Measurements from ENCODE around the gene DSG4. TPM values are rescaled to one million over a fixed set of nuclear protein-coding genes. Genes with fewer than 3 reads are reported as not detected.

DSG4 gene
- total RNA-seq, 2 donors from 2014 or later, result not detected

DNA sequence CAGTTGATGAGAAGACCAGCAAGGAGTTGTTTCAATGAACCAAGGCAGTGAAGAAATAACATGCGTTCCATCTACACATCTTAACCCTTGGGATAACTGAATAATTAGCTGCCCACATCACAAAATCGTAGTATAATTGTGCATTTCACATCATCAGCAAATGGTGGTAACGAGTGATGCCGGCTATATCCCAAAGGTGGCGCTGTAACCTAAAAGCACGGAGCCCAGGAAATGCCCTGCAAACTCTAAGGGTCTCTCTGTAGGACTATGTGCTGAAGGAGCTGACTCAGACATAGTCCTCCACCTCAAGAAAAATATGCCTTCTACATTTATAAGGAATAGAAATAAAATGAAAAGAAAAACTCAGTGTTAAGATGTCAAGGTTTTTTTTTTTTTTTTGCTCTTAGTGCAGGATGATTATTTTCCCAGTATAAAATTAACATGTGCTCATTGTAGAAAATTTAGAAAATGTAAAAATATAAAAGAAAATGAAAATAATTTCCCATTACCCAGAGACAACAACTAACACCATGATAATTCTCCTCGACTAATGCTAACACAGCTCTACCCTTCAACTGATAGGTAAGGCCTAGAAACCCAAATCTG is 47.9 kb downstream of the DSG4 start:
- Mint-ChIP-seq H3K27ac (no peak overlapping the region), H3K4me1 (no peaks in the 10 kb centered on the region), H3K36me3 (ENCODE audit: low read depth) (no peaks in the 10 kb centered on the region), H3K9me3 (no peaks in the 10 kb centered on the region), H3K27me3 (ENCODE audit: insufficient read depth) (no peaks in the 10 kb centered on the region), H3K4me3 (no peak overlapping the region)
- no peaks in the 10 kb centered on the region for H3K36me3 ChIP-seq (ENCODE audit: control insufficient read depth, insufficient read depth, low read length)
- no peak overlapping the region for H3K9ac ChIP-seq (ENCODE audit: extremely low read depth, low read length, poor library complexity, severe bottlenecking)
- no peaks in the 10 kb centered on the region for H3K27me3 ChIP-seq (ENCODE audit: control insufficient read depth, insufficient read depth, low read length, poor library complexity, severe bottlenecking)
- TF ChIP-seq CTCF (conservative IDR thresholded peaks at IDR 0.05), result peak; percentile 97
- DNase-seq, result peak; percentile 87
- H3K4me3 ChIP-seq (ENCODE audit: low read length), result no peak overlapping the region
- no peaks in the 10 kb centered on the region for H3K4me1 ChIP-seq (ENCODE audit: control insufficient read depth, insufficient read depth, low read length)
- WGBS, 2 experiments (ENCODE audit: insufficient coverage in 1 of 2, insufficient read length in 1 of 2), result 20 to 33% methylated on average over 3 to 7 of the region's 7 CpGs
- no peak overlapping the region for H3K27ac ChIP-seq (ENCODE audit: low read depth, low read length)
- no peaks in the 10 kb centered on the region for H3K9me3 ChIP-seq (ENCODE audit: control insufficient read depth, low read length)

GRCh38 chr18:31426021-31426420 is 49.4 kb downstream of the DSG4 start:
- H3K27ac ChIP-seq (ENCODE audit: low read depth, low read length), result no peak overlapping the region
- no peak for TF ChIP-seq CTCF (conservative IDR thresholded peaks at IDR 0.05)
- H3K9me3 ChIP-seq (ENCODE audit: control insufficient read depth, low read length), result no peaks in the 10 kb centered on the region
- no peaks in the 10 kb centered on the region for H3K36me3 Mint-ChIP-seq (ENCODE audit: low read depth)
- H3K9ac ChIP-seq (ENCODE audit: extremely low read depth, low read length, poor library complexity, severe bottlenecking), result no peak overlapping the region
- H3K27me3 Mint-ChIP-seq (ENCODE audit: insufficient read depth), result no peaks in the 10 kb centered on the region
- H3K27me3 ChIP-seq (ENCODE audit: control insufficient read depth, insufficient read depth, low read length, poor library complexity, severe bottlenecking), result no peaks in the 10 kb centered on the region
- no peaks in the 10 kb centered on the region for H3K4me1 Mint-ChIP-seq
- H3K9me3 Mint-ChIP-seq, result peaks cover 1% of the 10 kb centered on the region
- H3K4me3 ChIP-seq (ENCODE audit: low read length), result no peak overlapping the region
- H3K4me3 Mint-ChIP-seq, result no peak overlapping the region
- no peak overlapping the region for H3K27ac Mint-ChIP-seq
- 94 to 95% methylated on average over 2 of the region's 2 CpGs for whole genome bisulfite sequencing, 2 experiments (ENCODE audit: insufficient coverage in 1 of 2, insufficient read length in 1 of 2)
- DNase-seq, result no peak
- no peaks in the 10 kb centered on the region for H3K36me3 ChIP-seq (ENCODE audit: control insufficient read depth, insufficient read depth, low read length)
- no peaks in the 10 kb centered on the region for H3K4me1 ChIP-seq (ENCODE audit: control insufficient read depth, insufficient read depth, low read length)

DNA sequence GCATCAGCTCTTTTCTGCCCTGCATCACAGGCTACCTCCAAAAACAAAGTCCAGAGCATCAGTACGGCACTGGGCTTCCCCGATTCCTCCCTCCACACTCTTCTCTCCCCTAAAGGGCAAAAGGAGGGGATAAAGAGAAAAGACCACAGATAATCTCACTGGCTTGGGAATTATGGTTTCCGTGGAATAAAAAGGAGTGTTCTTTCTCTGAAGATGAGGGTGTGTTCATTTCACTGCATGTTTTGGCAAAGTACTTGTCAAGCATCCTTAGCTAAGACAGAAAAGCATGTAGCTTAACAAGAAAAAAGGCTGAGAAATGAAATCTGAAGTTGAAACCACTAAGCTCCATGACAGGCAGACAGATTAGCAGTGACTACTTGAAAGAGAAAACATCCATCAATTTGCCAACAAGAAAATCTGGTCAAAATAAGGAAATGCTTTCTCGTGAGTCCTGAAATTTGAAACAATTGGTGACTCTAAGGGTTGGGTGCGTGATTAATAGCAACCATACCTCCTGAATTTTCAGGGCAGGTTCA is 50.4 kb downstream of the DSG4 start:
- DNase-seq, result no peak
- peaks cover 4% of the 10 kb centered on the region for H3K9me3 Mint-ChIP-seq
- no peaks in the 10 kb centered on the region for H3K27me3 ChIP-seq (ENCODE audit: control insufficient read depth, insufficient read depth, low read length, poor library complexity, severe bottlenecking)
- no peaks in the 10 kb centered on the region for H3K4me1 ChIP-seq (ENCODE audit: control insufficient read depth, insufficient read depth, low read length)
- no peak overlapping the region for H3K27ac Mint-ChIP-seq
- H3K4me1 Mint-ChIP-seq, result no peaks in the 10 kb centered on the region
- no peaks in the 10 kb centered on the region for H3K9me3 ChIP-seq (ENCODE audit: control insufficient read depth, low read length)
- no peak overlapping the region for H3K9ac ChIP-seq (ENCODE audit: extremely low read depth, low read length, poor library complexity, severe bottlenecking)
- 70 to 92% methylated on average over 1 to 4 of the region's 5 CpGs for WGBS, 2 experiments (ENCODE audit: insufficient coverage in 1 of 2, insufficient read length in 1 of 2)
- H3K27me3 Mint-ChIP-seq (ENCODE audit: insufficient read depth), result no peaks in the 10 kb centered on the region
- no peaks in the 10 kb centered on the region for H3K36me3 ChIP-seq (ENCODE audit: control insufficient read depth, insufficient read depth, low read length)
- no peak overlapping the region for H3K4me3 Mint-ChIP-seq
- no peak overlapping the region for H3K27ac ChIP-seq (ENCODE audit: low read depth, low read length)
- no peaks in the 10 kb centered on the region for H3K36me3 Mint-ChIP-seq (ENCODE audit: low read depth)
- H3K4me3 ChIP-seq (ENCODE audit: low read length), result no peak overlapping the region
- TF ChIP-seq CTCF (conservative IDR thresholded peaks at IDR 0.05), result no peak
